Measurements from ENCODE around the gene GRAP2. TPM values are rescaled to one million over a fixed set of nuclear protein-coding genes. Genes with fewer than 3 reads are reported as not detected.

Gene GRAP2
- 10 to 100 TPM in 1 of 4 donors, 1 to 10 TPM in 3; 5.8 to 92.4 (median 6.1) TPM for total RNA-seq

- Histone ChIP-seq H3K9me3 (no peaks in the 10 kb centered on the region), H3K27ac (peak within 1 kb of the TSS; percentile 55 to 74 (median 62)), H3K4me1 (peaks cover 0 to 4% (median 0%) of the 10 kb centered on the region in 4 donors), H3K27me3 (no peaks in the 10 kb centered on the region), H3K36me3 (no peaks in the 10 kb centered on the region), H3K4me3 (peak within 1 kb of the TSS; percentile 16 to 37 (median 30))
- DNase-seq: peak in 2 of 3 donors; percentile 75 to 79
- TF ChIP-seq POLR2A (IDR thresholded peaks at IDR 0.05) (peak; percentile 46 to 53), CTCF (IDR thresholded peaks at IDR 0.05) (no peak)
Observed at GRCh38 chr22:39900306-39901227, at the start of gene GRAP2. GRAP2 (plus strand) TSS chr22:39901084; CDS start chr22:39947107, 46,023 bp downstream.

- DNase-seq: no peak
- no peaks in the 10 kb centered on the region for H3K9me3 ChIP-seq
- H3K27ac ChIP-seq: no peak overlapping the region
- H3K4me1 ChIP-seq: no peaks in the 10 kb centered on the region
- no peaks in the 10 kb centered on the region for H3K27me3 ChIP-seq
- H3K36me3 ChIP-seq: no peaks in the 10 kb centered on the region
- TF ChIP-seq POLR2A (IDR thresholded peaks at IDR 0.05) (no peak), CTCF (IDR thresholded peaks at IDR 0.05) (no peak)
- no peak overlapping the region for H3K4me3 ChIP-seq
Observed at GRCh38 chr22:39851606-39852315, 49.1 kb upstream of the GRAP2 start.

GRCh38 chr22:39852799-39853198 is 48.1 kb upstream of the GRAP2 start:
- Histone ChIP-seq H3K27ac (no peak overlapping the region), H3K4me3 (no peak overlapping the region), H3K36me3 (no peaks in the 10 kb centered on the region), H3K27me3 (no peaks in the 10 kb centered on the region), H3K9me3 (no peaks in the 10 kb centered on the region), H3K4me1 (no peaks in the 10 kb centered on the region)
- no peak for TF ChIP-seq POLR2A (IDR thresholded peaks at IDR 0.05)
- no peak for TF ChIP-seq CTCF (IDR thresholded peaks at IDR 0.05)
- DNase-seq: peak in 1 of 3 donors; percentile 63

GRCh38 chr22:39856588-39856987 is 44.3 kb upstream of the GRAP2 start:
- Histone ChIP-seq H3K27ac (no peak overlapping the region), H3K36me3 (no peaks in the 10 kb centered on the region), H3K4me1 (no peaks in the 10 kb centered on the region), H3K9me3 (no peaks in the 10 kb centered on the region), H3K27me3 (no peaks in the 10 kb centered on the region), H3K4me3 (no peak overlapping the region)
- DNase-seq: no peak
- TF ChIP-seq CTCF (IDR thresholded peaks at IDR 0.05) (no peak), POLR2A (IDR thresholded peaks at IDR 0.05) (no peak)

GRCh38 chr22:39859903-39860588 is 40.8 kb upstream of the GRAP2 start:
- DNase-seq: no peak
- Histone ChIP-seq H3K4me1 (no peaks in the 10 kb centered on the region), H3K4me3 (no peak overlapping the region), H3K27ac (no peak overlapping the region), H3K36me3 (no peaks in the 10 kb centered on the region), H3K9me3 (no peaks in the 10 kb centered on the region), H3K27me3 (no peaks in the 10 kb centered on the region)
- no peak for TF ChIP-seq POLR2A (IDR thresholded peaks at IDR 0.05)
- no peak for TF ChIP-seq CTCF (IDR thresholded peaks at IDR 0.05)

Data from Peyer's patch (tissue), 4 donors.